ENCODE results near the gene ADAMTS10.

DNA sequence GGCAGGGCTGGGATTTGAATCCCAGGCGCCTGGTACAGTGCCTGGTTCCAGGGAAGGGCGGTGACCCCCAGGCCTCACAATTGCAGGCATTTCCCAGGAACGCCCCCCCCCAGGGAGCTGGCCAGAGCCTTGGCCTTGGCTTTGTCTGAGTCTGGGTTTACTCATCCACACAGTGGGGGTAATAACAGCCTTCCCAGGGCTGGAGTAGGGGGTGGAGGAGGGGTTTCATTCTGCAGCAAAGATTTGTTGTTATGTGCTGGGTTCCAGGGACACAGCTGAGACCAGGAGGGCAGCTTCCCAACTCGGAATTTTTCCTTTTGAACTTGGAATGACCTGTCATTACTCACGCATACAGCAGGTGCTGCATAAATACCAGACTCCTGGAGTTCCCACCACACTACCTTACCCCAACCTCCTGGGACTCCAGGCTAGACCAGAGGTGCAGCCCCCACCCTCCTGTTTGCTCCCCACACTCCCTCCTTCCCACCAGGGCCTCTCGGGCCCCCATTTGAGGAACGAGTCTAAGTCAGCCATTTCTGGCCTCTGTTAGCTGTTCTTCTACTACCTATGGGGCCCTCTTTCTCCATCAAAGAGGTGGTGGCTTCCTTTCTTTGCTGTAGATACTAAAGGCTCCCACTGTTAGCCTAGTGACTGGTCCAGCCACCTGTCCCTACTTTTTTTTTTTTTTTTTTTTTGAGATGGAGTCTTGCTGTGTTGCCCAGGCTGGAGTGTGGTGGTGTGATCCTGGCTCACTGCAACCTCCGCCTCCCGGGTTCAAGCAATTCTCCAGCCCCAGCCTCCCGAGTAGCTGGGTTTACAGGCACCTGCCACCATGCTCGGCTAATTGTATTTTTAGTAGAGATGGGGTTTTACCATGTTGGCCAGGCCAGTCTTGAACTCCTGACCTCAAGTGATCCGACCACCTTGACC, 1.6 kb upstream of the ADAMTS10 start:
- TF ChIP-seq POLR2A (IDR thresholded peaks at IDR 0.05): no peak
- TF ChIP-seq, protein P1, sequence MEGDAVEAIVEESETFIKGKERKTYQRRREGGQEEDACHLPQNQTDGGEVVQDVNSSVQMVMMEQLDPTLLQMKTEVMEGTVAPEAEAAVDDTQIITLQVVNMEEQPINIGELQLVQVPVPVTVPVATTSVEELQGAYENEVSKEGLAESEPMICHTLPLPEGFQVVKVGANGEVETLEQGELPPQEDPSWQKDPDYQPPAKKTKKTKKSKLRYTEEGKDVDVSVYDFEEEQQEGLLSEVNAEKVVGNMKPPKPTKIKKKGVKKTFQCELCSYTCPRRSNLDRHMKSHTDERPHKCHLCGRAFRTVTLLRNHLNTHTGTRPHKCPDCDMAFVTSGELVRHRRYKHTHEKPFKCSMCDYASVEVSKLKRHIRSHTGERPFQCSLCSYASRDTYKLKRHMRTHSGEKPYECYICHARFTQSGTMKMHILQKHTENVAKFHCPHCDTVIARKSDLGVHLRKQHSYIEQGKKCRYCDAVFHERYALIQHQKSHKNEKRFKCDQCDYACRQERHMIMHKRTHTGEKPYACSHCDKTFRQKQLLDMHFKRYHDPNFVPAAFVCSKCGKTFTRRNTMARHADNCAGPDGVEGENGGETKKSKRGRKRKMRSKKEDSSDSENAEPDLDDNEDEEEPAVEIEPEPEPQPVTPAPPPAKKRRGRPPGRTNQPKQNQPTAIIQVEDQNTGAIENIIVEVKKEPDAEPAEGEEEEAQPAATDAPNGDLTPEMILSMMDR (IDR thresholded peaks at IDR 0.05): no peak
